ENCODE measurements around the gene SV2B.

SV2B gene

GRCh38 chr15:91271565-91272153 lies 171.6 kb downstream of the SV2B start:
- peak; percentile 70 for DNase-seq (ENCODE audit: low spot score)

DNA sequence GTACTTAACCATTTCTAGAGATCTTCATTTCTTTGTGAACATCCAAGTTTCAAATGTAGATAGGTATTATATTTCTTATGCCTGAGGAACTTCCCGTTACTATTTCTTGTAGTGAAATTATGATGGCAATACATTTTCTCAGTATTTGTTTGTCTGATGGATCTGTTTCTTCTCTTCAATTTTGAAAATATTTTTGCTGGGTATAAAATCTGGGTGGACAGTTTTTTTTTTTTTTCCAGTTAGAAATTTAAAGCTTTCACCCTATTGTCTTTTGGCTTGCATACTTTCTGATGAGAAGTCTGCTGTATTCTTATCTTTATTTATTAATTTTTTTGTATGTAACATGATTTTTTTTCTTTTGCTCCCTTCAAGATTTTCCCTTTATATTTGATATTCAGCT lies 175.8 kb downstream of the SV2B start:
- no peak for DNase-seq (ENCODE audit: low spot score)

DNA sequence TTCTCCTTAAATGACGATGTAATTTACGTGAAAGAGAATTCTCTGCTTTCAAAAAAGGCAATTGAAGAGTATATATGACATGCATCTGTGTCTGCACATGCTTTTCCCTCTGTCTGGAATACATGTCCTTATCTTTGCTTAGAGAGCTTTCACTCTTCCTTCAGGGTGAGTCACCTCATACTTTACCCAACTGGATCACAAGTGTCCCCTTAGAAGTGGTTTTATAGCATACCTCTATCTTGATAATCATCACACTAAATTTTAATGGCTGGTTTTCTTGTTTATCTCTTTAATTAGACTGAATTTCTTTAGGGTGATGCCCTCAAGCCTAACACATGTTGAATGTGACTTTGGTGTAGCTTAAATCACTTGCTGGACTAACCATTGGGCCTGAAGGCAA lies 178.9 kb downstream of the SV2B start:
- no peak for DNase-seq (ENCODE audit: low spot score)

DNA sequence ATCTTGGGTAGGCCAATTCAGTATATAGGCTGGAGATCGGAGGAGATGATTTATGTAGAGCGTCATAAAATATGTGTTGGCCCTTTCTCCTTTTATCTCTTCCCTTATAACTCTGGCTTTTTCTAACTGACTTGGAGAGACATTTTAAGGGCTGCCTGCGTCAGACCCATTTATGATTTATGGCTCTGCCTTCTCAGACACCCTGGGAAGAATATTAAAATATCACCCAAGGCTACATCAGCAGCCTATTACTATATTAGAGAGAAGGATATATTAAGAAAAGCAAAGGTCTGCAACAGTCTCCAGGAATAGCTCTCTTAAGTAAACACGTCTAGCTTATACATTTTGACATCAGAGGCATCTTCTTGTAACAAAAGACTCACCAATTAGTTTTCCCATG lies 179.4 kb downstream of the SV2B start:
- DNase-seq (ENCODE audit: low spot score) = no peak

DNA sequence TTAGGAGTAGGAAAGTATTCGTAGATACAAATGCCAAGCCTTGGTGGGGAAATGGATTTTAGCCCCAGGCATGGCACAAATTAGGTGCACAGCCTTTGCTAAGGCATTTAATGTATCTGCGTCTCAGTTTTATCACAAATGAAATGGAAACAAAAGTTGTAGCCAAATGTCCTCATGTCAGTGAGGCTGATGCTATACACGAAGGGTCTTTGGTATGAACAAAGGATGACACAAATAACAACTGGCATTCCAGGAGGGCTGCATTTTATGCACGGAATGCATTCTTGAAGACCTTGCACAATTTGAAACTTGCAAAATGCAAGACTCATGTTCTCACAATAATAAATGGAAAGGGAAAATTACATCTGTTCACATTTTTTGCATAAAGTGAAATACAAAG lies 181.9 kb downstream of the SV2B start:
- DNase-seq (ENCODE audit: low spot score) = no peak

DNA sequence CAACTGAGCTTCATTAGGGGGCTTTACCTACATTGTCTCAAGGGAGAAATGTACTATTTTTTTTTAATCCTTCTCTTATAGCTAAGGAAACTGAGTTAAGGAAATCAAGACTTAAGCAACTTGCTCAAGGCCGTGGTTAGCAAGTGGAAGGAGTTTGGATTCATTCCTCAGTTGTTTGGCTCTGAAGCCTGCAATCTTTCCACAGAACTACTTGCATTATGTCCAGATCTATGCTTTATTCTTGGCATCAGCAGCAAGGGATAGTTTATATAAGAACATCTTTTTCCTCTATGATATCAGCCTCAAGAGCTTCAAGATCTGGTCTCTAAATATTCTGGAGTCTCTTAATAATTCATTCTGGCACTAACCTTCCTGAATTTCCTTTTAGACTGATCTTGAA lies 182.4 kb downstream of the SV2B start:
- DNase-seq (ENCODE audit: low spot score) = no peak

DNA sequence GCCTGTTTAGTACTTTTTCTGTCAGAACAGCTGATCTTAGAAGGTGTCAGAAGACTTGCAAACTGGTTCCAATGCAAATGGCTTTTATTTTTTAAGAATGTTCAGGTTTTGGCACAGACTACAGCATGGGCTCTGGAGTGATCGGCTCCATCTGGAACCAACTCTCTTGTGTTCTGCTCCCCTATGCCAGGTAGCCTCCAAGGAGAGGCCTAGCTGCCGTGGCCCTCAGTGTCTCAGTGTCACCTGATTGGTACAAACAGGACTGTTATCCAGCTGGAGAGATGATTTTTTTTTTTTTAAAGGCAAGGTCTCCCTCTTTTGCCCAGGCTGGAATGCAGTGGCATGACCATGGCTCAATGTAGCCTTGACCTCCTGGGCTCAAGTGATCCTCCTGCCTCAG lies 183.1 kb downstream of the SV2B start:
- DNase-seq (ENCODE audit: low spot score) = no peak

GRCh38 chr15:91284758-91285466 lies 184.9 kb downstream of the SV2B start:
- no peak for DNase-seq (ENCODE audit: low spot score)

GRCh38 chr15:91289324-91289723 lies 189.3 kb downstream of the SV2B start:
- no peak for DNase-seq (ENCODE audit: low spot score)

GRCh38 chr15:91290553-91290952 lies 190.5 kb downstream of the SV2B start:
- no peak for DNase-seq (ENCODE audit: low spot score)

GRCh38 chr15:91291673-91292072 lies 191.6 kb downstream of the SV2B start:
- no peak for DNase-seq (ENCODE audit: low spot score)

DNA sequence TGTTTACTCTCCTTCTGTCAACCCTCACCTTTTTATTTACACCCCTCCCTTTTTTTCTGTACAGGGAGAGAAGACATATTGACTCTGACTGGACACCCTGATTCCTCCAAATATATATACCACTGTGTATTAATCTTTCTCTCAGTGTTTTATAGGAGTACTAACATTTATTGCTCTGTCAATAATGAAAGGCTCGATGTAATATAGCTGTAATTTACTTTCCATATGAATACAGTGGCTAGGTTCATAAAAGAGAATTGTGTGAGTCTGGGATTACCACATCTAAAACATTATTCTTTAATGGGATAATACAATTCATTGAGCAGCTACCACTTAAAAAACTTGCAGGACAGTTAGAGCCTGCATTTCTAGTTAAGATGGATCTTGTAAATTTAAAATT lies 194.3 kb downstream of the SV2B start:
- no peak for DNase-seq (ENCODE audit: low spot score)

DNA sequence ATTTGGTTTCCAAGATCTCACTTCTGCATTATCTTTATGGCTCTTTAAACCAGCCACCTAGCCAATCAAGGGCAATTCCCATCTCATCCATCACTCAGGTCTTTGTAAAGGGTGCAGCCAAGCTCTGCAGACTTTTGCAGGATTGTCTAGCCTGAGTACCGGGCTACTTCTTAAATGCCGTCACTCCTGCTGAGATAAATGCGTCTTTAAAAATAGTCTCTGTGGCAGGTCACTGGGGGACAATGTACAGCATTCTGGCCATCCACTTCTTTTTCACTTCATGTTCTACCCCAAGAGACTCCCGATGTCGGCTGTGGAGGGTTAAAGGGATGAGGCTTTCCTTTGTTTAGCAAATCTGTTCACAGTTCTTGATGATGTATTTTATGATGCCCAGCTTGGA lies 194.7 kb downstream of the SV2B start:
- DNase-seq (ENCODE audit: low spot score) = no peak

GRCh38 chr15:91298101-91298500 lies 198.0 kb downstream of the SV2B start:
- DNase-seq (ENCODE audit: low spot score) = no peak

DNA sequence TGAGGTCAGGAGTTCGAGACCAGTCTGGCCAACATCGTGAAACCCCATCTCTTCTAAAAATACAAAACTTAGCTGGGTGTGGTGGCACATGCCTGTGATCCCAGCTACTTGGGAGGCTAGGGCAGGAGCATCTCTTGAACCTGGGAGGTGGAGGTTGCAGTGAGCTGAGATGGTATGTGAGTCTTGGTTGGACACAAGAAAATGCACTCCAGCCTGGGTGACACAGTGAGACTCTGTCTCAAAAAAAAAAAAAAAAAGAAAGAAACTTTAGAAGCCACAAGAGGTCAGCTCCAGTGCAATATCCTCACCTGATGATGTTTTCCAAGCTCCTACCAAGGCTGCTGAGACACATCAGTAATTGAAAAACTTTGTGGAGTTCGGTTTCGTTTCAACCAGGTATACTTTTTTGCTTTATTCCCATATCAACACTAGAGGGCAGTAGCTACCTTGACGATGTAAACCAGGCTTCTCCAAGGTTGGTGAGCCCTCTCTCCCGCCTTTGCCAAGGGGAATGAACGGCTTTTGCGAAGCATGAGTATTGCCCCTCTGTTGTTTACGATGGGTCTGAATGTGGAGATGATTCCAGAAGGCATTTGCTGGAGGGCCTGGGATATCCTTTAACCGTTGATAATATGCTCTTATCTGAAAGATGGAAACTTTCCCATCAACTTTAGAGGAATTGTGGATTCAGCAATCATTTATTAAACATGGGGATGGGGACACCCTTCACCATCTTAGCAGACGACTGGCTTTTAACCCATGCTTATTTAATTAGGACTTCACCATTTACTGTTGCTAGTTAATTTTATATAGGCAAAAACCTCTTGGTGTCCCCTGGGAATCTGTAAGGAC lies 202.8 kb downstream of the SV2B start:
- DNase-seq (ENCODE audit: low spot score) = peak; percentile 73

DNA sequence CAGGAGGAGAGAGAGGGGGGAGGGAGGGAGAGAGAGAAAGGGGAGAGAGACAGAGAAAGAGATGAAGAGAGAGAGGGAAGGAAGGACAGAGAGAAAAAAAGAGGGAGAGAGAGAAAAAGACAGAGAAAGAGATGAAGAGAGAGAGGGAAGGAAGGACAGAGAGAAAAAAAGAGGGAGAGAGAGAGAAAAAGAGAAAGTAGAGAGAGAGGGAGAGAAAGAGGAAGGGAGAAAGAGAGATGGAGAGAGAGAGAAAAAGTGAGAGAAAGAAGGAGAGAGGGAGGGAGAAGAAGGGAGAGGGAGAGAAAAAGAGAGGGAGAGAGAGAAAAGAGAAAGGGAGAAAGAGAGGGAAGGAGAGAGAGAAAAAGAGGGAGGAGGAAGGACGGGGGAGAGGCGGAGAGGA lies 204.2 kb downstream of the SV2B start:
- no peak for DNase-seq (ENCODE audit: low spot score)

DNA sequence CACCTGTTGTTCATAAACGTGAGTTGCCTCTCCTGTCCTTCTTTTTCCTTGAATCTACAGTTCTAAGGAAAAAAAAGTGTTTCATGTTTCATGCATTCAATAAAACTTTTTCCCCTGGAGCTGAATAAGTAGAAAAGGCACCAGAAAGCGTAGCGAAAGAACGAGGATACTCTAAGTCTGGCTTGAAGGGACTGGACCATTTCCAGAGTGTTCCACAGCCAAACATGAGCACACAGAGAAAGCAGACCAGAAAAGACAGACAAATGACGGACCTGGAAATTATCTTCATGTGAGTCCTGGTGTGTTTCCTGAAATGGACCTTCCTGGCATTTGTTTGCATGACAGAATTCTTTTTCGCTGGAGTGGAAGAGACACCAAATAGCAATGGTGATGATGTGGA lies 204.7 kb downstream of the SV2B start:
- DNase-seq (ENCODE audit: low spot score) = no peak

- no peak for DNase-seq (ENCODE audit: low spot score)
Measured at GRCh38 chr15:91306144-91306543, 206.1 kb downstream of the SV2B start.

DNA sequence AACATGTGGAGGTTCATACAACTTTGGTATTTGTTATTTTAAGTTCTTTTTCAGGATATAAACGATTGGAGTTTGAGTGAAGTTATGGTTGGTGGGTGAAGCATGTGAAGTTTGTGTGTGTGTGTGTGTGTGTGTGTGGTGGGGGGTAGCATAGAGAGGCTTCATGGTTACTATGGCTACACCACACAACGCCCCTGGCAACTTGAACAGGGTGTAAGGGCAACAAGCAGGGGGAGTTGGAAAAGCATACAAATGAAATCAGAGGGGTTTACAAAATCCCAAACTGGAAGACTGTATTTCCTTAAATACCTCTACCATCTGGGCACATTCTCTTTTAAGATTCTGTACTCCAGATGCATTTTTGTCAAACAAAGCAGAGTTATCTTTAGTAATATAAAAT lies 207.5 kb downstream of the SV2B start:
- no peak for DNase-seq (ENCODE audit: low spot score)

DNA sequence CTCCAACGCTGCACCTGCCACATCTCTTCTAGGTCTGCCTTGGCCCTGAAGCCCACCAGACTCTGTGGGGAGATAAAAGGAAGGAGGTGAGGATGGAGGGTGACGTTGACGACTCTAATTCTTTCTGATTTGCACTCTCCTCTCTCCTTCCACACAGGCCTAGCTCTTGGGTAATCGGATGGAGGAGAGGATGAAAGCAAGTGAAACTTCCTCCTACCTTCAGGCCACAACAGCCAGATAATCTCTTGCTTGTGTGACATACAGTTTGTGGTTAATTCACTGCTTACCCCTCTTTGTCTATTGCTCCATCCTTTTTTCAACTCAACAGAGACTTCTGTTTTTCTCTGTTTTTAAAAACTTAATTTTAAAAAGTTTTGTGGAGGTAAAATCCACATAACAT lies 208.1 kb downstream of the SV2B start:
- no peak for DNase-seq (ENCODE audit: low spot score)

GRCh38 chr15:91308855-91309254 lies 208.8 kb downstream of the SV2B start:
- DNase-seq (ENCODE audit: low spot score) = no peak

GRCh38 chr15:91311986-91312385 lies 211.9 kb downstream of the SV2B start:
- no peak for DNase-seq (ENCODE audit: low spot score)

GRCh38 chr15:91316126-91316525 lies 216.1 kb downstream of the SV2B start:
- no peak for DNase-seq (ENCODE audit: low spot score)
